Endodermal cell (in vitro differentiated cells): ENCODE data around the gene PI16. TPM values are rescaled to one million over a fixed set of nuclear protein-coding genes. Genes with fewer than 3 reads are reported as not detected.

ENCODE experiments used
- DNase-seq: peaks from one replicate; pipeline ENCODE4 v3.0.0-alpha.2; 2017
- H3K27ac ChIP-seq: 2 replicates; pipeline ENCODE4 v1.5.1; 2013; ENCODE audit warnings: mild to moderate bottlenecking, low read depth, low read length, moderate library complexity
- H3K27me3 ChIP-seq: 2 replicates; pipeline ENCODE4 v1.6.1; 2013; ENCODE audit warnings: mild to moderate bottlenecking, low read length, moderate library complexity; ENCODE audit not compliant: insufficient read depth, control insufficient read depth, poor library complexity, severe bottlenecking
- H3K36me3 ChIP-seq: 2 replicates; pipeline ENCODE4 v1.7.0; 2013; ENCODE audit warnings: mild to moderate bottlenecking, low read length, moderate library complexity; ENCODE audit not compliant: control insufficient read depth, insufficient read depth
- H3K4me1 ChIP-seq: one replicate; pipeline ENCODE4 v1.7.0; 2013; ENCODE audit warnings: low read length; ENCODE audit not compliant: control insufficient read depth, insufficient read depth
- H3K4me3 ChIP-seq: 2 replicates; pipeline ENCODE4 v1.5.1; 2013; ENCODE audit warnings: mild to moderate bottlenecking, low read length, moderate library complexity
- H3K9ac ChIP-seq: 2 replicates; pipeline ENCODE4 v1.6.1; 2013; ENCODE audit warnings: mild to moderate bottlenecking, low read length, moderate library complexity; ENCODE audit not compliant: poor library complexity, severe bottlenecking; ENCODE audit errors: extremely low read depth
- H3K9me3 ChIP-seq: 2 replicates; pipeline ENCODE4 v1.6.1; 2013; ENCODE audit warnings: mild to moderate bottlenecking, low read length, moderate library complexity; ENCODE audit not compliant: control insufficient read depth
- H3K27ac Mint-ChIP-seq: 2 replicates; pipeline ENCODE4 v1.8.0; 2020; ENCODE audit warnings: mixed read lengths
- H3K27me3 Mint-ChIP-seq: 2 replicates; pipeline ENCODE4 v1.8.0; 2021; ENCODE audit warnings: mild to moderate bottlenecking, mixed read lengths; ENCODE audit not compliant: insufficient read depth
- H3K36me3 Mint-ChIP-seq: 2 replicates; pipeline ENCODE4 v1.8.0; 2020; ENCODE audit warnings: low read depth, mixed read lengths
- H3K4me1 Mint-ChIP-seq: 2 replicates; pipeline ENCODE4 v1.8.0; 2020; ENCODE audit warnings: mixed read lengths
- H3K4me3 Mint-ChIP-seq: 2 replicates; pipeline ENCODE4 v1.8.0; 2020; ENCODE audit warnings: mild to moderate bottlenecking, moderate library complexity, mixed read lengths
- H3K9me3 Mint-ChIP-seq: 2 replicates; pipeline ENCODE4 v1.8.0; 2020; ENCODE audit warnings: mild to moderate bottlenecking, mixed read lengths
- CTCF ChIP-seq: fragments of 200-600 bp; sonication (generic); conservative IDR thresholded peaks from 2 replicates; pipeline ENCODE4 v1.5.0; 2021; ENCODE audit warnings: antibody characterized with exemption, mild to moderate bottlenecking
- WGBS, 2 experiments: methylation state at CpG; one replicate each; pipeline versions ENCODE4 v1.1.5 to v1.1.7; 2013; ENCODE audit warnings: missing lambda C conversion rate in 2 of 2, mixed read lengths in 1 of 2; ENCODE audit not compliant: insufficient coverage in 1 of 2, insufficient read length in 1 of 2; 5-methylcytosine and 5-hydroxymethylcytosine counted together
- total RNA-seq, 2 donors: library from RNA; stranded (reverse); fragmentation: NEBNext Ultra II Directional in 1 of 2; extraction: Animal tissue kit (Norgen Biotek cat#: 25700) in 1 of 2; gene quantifications; 2 replicates in 1 of 2; 3 replicates in 1 of 2; pipeline ENCODE4 v1.2.1, GENCODE V29; 2021

The PI16 gene
- total RNA-seq, 2 donors from 2014 or later, result not detected

GRCh38 chr6:36971921-36972673, 17.6 kb downstream of the PI16 start:
- DNase-seq, result no peak
- H3K27me3 ChIP-seq, result no peaks in the 10 kb centered on the region
- H3K36me3 ChIP-seq, result peaks cover 99% of the 10 kb centered on the region
- H3K9ac ChIP-seq, result no peak overlapping the region
- H3K27ac ChIP-seq, result no peak overlapping the region
- H3K4me3 ChIP-seq, result no peak overlapping the region
- H3K27ac Mint-ChIP-seq, result peak overlapping the region; percentile 77
- no peaks in the 10 kb centered on the region for H3K9me3 Mint-ChIP-seq
- no peak overlapping the region for H3K4me3 Mint-ChIP-seq
- no peak for TF ChIP-seq CTCF
- WGBS, 2 experiments, result 93% methylated on average over 12 to 14 of the region's 14 CpGs
- H3K4me1 ChIP-seq, result no peaks in the 10 kb centered on the region
- H3K36me3 Mint-ChIP-seq, result peaks cover 88% of the 10 kb centered on the region
- no peaks in the 10 kb centered on the region for H3K4me1 Mint-ChIP-seq
- no peaks in the 10 kb centered on the region for H3K27me3 Mint-ChIP-seq
- no peaks in the 10 kb centered on the region for H3K9me3 ChIP-seq

- Histone ChIP-seq H3K4me3 (no peak overlapping the region), H3K9ac (no peak overlapping the region), H3K4me1 (no peaks in the 10 kb centered on the region), H3K27ac (no peak overlapping the region), H3K9me3 (no peaks in the 10 kb centered on the region), H3K36me3 (peaks cover 99% of the 10 kb centered on the region), H3K27me3 (no peaks in the 10 kb centered on the region)
- DNase-seq, result no peak
- Mint-ChIP-seq H3K27me3 (no peaks in the 10 kb centered on the region), H3K4me1 (no peaks in the 10 kb centered on the region), H3K9me3 (no peaks in the 10 kb centered on the region), H3K27ac (no peak overlapping the region), H3K36me3 (peaks cover 88% of the 10 kb centered on the region), H3K4me3 (no peak overlapping the region)
- WGBS, 2 experiments, result 82% methylated on average over 1 of the region's 1 CpG; no CpG with 5 or more reads in 1 of the 2 experiments
- TF ChIP-seq CTCF, result no peak
Measured at GRCh38 chr6:36973190-36973589, 18.7 kb downstream of the PI16 start.

GRCh38 chr6:36973647-36974046, 19.1 kb downstream of the PI16 start:
- H3K4me1 Mint-ChIP-seq, result no peaks in the 10 kb centered on the region
- no peak overlapping the region for H3K4me3 ChIP-seq
- no peak overlapping the region for H3K27ac Mint-ChIP-seq
- no peaks in the 10 kb centered on the region for H3K27me3 Mint-ChIP-seq
- H3K9me3 Mint-ChIP-seq, result no peaks in the 10 kb centered on the region
- no peak for DNase-seq
- H3K36me3 ChIP-seq, result peaks cover 99% of the 10 kb centered on the region
- H3K9me3 ChIP-seq, result no peaks in the 10 kb centered on the region
- H3K9ac ChIP-seq, result no peak overlapping the region
- TF ChIP-seq CTCF, result no peak
- peaks cover 87% of the 10 kb centered on the region for H3K36me3 Mint-ChIP-seq
- no peaks in the 10 kb centered on the region for H3K27me3 ChIP-seq
- WGBS, 2 experiments, result 96 to 100% methylated on average over 1 to 4 of the region's 4 CpGs
- H3K4me1 ChIP-seq, result no peaks in the 10 kb centered on the region
- H3K27ac ChIP-seq, result no peak overlapping the region
- no peak overlapping the region for H3K4me3 Mint-ChIP-seq
